Type B pancreatic cell (in vitro differentiated cells): ENCODE results near the gene DENND2D. TPM values are rescaled to one million over a fixed set of nuclear protein-coding genes. Genes with fewer than 3 reads are reported as not detected.

Source experiments
- DNase-seq: peaks from one replicate; pipeline ENCODE4 v3.0.0; 2021; ENCODE audit warnings: mixed read lengths; ENCODE audit not compliant: unreplicated experiment; ENCODE audit errors: extremely low spot score
- H3K27ac Mint-ChIP-seq: 2 replicates; pipeline ENCODE4 v1.8.0; 2021; ENCODE audit warnings: mild to moderate bottlenecking, mixed read lengths
- H3K27me3 Mint-ChIP-seq: 2 replicates; pipeline ENCODE4 v1.8.0; 2021; ENCODE audit warnings: mixed read lengths
- H3K36me3 Mint-ChIP-seq: 2 replicates; pipeline ENCODE4 v1.8.0; 2021; ENCODE audit warnings: mixed read lengths
- H3K4me1 Mint-ChIP-seq: one replicate; pipeline ENCODE4 v1.8.0; 2021; ENCODE audit warnings: mixed read lengths; ENCODE audit not compliant: unreplicated experiment
- H3K4me3 Mint-ChIP-seq: 2 replicates; pipeline ENCODE4 v1.8.0; 2021; ENCODE audit warnings: mild to moderate bottlenecking, mixed read lengths
- H3K9me3 Mint-ChIP-seq: 2 replicates; pipeline ENCODE4 v1.8.0; 2021; ENCODE audit warnings: mixed read lengths
- total RNA-seq: library from RNA; stranded (reverse); gene quantifications from 2 replicates; pipeline ENCODE4 v1.2.1, GENCODE V29; 2021; ENCODE audit warnings: low replicate concordance
- TF ChIP-seq, protein P1 (sequence below): fragments of 200-600 bp; sonication (generic); conservative IDR thresholded peaks from 2 replicates; pipeline ENCODE4 v1.5.0; 2021; ENCODE audit warnings: antibody characterized with exemption, mild to moderate bottlenecking

DENND2D gene
- total RNA-seq, 1 donor from 2014 or later: 6.3 TPM

DNA sequence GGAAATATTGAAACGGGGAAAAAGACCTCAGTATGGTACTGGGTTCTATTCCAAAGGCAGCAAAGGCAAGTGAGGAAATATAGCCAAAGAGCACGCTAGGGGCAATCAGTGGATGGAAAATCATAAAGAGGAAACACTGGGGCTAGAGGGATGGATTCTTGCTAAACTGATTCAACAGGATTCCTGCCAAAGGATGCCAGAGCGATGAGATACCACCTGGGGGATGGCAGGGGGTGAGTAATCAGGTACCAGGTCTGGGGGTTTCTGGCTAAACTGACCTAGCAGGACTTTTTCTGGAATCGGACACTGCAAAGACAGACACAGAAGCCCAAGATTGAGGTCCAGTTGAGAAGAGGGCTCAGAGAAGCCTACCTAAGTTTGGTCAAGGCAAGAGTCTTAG, 33.8 kb upstream of the DENND2D start:
- no peaks in the 10 kb centered on the region for H3K27me3 Mint-ChIP-seq
- peaks cover 15% of the 10 kb centered on the region for H3K4me1 Mint-ChIP-seq
- TF ChIP-seq, protein P1, sequence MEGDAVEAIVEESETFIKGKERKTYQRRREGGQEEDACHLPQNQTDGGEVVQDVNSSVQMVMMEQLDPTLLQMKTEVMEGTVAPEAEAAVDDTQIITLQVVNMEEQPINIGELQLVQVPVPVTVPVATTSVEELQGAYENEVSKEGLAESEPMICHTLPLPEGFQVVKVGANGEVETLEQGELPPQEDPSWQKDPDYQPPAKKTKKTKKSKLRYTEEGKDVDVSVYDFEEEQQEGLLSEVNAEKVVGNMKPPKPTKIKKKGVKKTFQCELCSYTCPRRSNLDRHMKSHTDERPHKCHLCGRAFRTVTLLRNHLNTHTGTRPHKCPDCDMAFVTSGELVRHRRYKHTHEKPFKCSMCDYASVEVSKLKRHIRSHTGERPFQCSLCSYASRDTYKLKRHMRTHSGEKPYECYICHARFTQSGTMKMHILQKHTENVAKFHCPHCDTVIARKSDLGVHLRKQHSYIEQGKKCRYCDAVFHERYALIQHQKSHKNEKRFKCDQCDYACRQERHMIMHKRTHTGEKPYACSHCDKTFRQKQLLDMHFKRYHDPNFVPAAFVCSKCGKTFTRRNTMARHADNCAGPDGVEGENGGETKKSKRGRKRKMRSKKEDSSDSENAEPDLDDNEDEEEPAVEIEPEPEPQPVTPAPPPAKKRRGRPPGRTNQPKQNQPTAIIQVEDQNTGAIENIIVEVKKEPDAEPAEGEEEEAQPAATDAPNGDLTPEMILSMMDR: no peak
- no peaks in the 10 kb centered on the region for H3K36me3 Mint-ChIP-seq
- DNase-seq: no peak
- H3K9me3 Mint-ChIP-seq: peaks cover 4% of the 10 kb centered on the region
- no peak overlapping the region for H3K4me3 Mint-ChIP-seq
- no peak overlapping the region for H3K27ac Mint-ChIP-seq

DNA sequence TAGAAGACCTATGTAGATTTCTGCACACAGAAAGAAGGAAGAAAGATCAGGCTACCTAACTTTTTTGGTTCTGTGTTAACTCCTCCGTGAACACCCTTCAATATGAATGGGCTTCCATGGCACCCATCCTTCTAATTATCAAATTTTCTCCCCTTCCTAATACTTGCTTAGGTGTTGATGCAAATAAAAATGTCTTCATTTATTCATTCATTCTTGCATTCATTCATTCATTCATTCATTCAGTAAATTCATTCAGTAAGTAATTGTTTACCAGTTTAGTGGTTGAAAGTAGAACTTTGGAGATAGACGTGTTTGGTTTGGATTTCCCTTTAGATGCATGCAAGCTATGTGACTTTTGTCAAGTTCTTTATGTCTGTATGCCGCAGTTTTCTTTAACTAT, 31.7 kb upstream of the DENND2D start:
- TF ChIP-seq, protein P1: no peak
- Mint-ChIP-seq H3K27ac (no peak overlapping the region), H3K27me3 (no peaks in the 10 kb centered on the region), H3K4me3 (no peak overlapping the region), H3K4me1 (peaks cover 16% of the 10 kb centered on the region), H3K36me3 (no peaks in the 10 kb centered on the region), H3K9me3 (peaks cover 4% of the 10 kb centered on the region)
- DNase-seq: no peak

DNA sequence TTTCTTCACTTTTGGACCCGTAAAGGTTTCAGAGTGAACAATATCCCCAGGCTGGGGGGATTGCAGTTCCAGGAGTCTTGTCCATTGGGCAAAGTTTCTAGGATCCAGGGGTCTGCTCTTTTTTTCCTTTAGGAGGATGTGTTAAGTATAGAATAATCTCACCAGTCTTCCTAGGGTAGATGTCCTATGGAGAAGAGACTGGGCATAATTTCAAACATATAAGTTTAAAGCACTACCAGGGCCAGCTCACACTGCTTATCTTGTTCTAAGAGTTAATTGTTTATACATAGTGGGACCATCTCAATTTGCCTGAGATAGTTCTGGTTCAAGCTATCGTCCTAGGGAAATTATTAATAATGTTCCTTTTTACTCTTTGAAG, 28.3 kb upstream of the DENND2D start:
- Mint-ChIP-seq H3K4me1 (peaks cover 16% of the 10 kb centered on the region), H3K27me3 (no peaks in the 10 kb centered on the region), H3K4me3 (no peak overlapping the region), H3K27ac (peak overlapping the region; percentile 57), H3K9me3 (no peaks in the 10 kb centered on the region), H3K36me3 (no peaks in the 10 kb centered on the region)
- TF ChIP-seq, protein P1: no peak
- DNase-seq: no peak

DNA sequence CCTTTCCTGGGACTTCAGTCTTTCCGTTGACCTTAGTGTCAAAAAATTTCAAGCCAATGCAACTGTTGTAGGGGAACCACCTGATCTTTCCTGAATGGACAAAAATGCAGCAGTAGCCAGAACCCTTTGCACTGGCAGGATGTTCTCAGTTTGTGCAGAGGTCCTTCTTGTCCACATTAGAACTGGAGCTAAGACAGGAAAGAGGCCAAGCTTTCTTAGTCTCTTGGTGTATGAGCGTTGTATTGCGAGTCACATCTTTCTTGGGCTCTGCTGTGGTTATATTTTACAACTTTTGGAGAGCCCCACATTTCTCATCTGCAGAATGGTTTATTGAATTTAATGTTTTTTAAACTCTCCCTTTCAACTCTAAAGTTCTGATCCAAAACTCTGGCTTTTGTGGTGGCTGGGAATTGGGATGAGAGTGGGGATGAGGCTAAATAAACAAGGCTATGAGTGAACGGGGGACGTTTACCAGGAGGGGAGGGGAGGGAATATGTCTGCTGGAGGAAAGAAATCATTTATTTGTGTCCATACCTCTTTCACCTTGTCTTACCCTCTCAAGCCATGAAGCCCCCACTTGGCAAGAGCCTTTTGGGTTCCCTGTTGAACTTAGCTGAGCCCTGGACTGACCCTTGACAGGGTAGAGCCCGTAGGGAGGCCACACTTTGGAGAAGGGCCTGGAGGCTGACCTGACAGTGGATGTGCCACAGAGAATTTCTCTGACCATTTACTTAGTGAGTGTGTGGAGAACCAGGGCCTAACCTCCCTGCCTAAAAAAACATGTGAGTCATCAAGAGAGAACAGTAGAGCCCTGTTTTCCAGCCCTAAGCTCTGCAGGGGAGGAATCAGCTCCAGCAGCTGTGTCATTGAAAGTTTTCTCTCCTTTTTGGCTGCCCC, 27.7 kb upstream of the DENND2D start:
- H3K36me3 Mint-ChIP-seq: no peaks in the 10 kb centered on the region
- H3K27me3 Mint-ChIP-seq: no peaks in the 10 kb centered on the region
- no peak overlapping the region for H3K4me3 Mint-ChIP-seq
- TF ChIP-seq, protein P1: no peak
- H3K9me3 Mint-ChIP-seq: no peaks in the 10 kb centered on the region
- H3K27ac Mint-ChIP-seq: peak overlapping the region; percentile 57
- no peak for DNase-seq
- H3K4me1 Mint-ChIP-seq: peaks cover 16% of the 10 kb centered on the region

DNA sequence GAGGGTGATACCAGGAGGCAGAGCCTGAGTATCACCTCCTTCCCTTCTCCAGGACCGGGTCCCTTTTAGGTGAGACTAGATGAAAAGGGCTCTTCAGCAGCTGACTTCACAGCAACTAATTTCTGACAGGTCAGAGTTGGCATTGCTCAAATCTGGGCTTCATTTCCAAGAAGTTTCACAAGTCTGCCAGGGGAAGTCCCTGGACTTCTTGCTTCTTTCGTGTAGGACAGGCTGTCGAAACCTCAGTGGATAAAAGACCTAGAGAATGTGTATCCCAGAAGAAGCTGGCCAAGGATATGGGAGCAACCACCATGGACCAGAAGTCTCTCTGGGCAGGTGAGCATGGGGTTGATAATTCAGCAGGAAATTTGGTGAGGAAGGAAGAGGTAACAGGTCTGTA, 27.0 kb upstream of the DENND2D start, which contains the start of gene CHI3L2:
CHI3L2 (plus strand) TSS at position 280 of the 400 bp plus-strand sequence; CDS start at position 297, 17 bp downstream.
- DNase-seq: no peak
- H3K27ac Mint-ChIP-seq: peak within 1 kb of the TSS; percentile 57
- no peaks in the 10 kb centered on the region for H3K9me3 Mint-ChIP-seq
- H3K4me3 Mint-ChIP-seq: no peak within 1 kb of the TSS
- TF ChIP-seq, protein P1: no peak
- H3K36me3 Mint-ChIP-seq: no peaks in the 10 kb centered on the region
- H3K27me3 Mint-ChIP-seq: no peaks in the 10 kb centered on the region
- H3K4me1 Mint-ChIP-seq: peaks cover 22% of the 10 kb centered on the region
